IMR-90 (cell line): ENCODE results near the gene HS6ST2. TPM values are rescaled to one million over a fixed set of nuclear protein-coding genes. Genes with fewer than 3 reads are reported as not detected.

Source experiments
- ATAC-seq: fragments of 200-7000 bp; cut with Tn5 transposase; 2 replicates; pipeline ENCODE4 v1.9.1; 2020; ENCODE audit warnings: low read depth, mild to moderate bottlenecking, moderate library complexity
- BruUV-seq: library from RNA; stranded (reverse); fragments of 400-500 nt; replicated peaks from 2 replicates; lab custom pipeline; 2021; lab: Mats Ljungman, UMichigan
- CTCF ChIA-PET: fragments of 300-600 bp; formaldehyde crosslinking; extraction: SDS; loops from one replicate; lab custom pipeline; 2021; ENCODE audit warnings: antibody characterized with exemption; lab: Yijun Ruan, JAX
- POLR2A ChIA-PET: fragments of 300-600 bp; sonication (Branson Sonifier 250); formaldehyde crosslinking; loops from one replicate; lab custom pipeline; 2022; ENCODE audit warnings: antibody characterized with exemption; ENCODE audit not compliant: unreplicated experiment; lab: Charles Lee
- DNase-seq: peaks from one replicate; pipeline ENCODE4 v3.0.0; 2013
- H2AFZ ChIP-seq: replicated peaks from 2 replicates; pipeline ENCODE3; 2013; ENCODE audit warnings: low read length, mild to moderate bottlenecking; ENCODE audit not compliant: poor library complexity
- H2AK5ac ChIP-seq: 2 replicates; pipeline ENCODE4 v1.6.1; 2013; ENCODE audit warnings: low read depth, low read length, inconsistent platforms
- H2AK9ac ChIP-seq: replicated peaks from 2 replicates; pipeline ENCODE3; 2013; ENCODE audit warnings: mild to moderate bottlenecking, low read depth, low read length, moderate library complexity; ENCODE audit not compliant: poor library complexity
- H2BK120ac ChIP-seq: 2 replicates; pipeline ENCODE4 v1.6.1; 2013; ENCODE audit warnings: low read depth, low read length, inconsistent platforms
- H2BK15ac ChIP-seq: 3 replicates; pipeline ENCODE4 v1.6.1; 2013; ENCODE audit warnings: low read depth, low read length, inconsistent platforms
- H2BK20ac ChIP-seq: 2 replicates; pipeline ENCODE4 v1.6.1; 2013; ENCODE audit warnings: low read depth, mild to moderate bottlenecking, inconsistent platforms, low read length, moderate library complexity
- H2BK5ac ChIP-seq: 2 replicates; pipeline ENCODE4 v1.6.1; 2013; ENCODE audit warnings: mild to moderate bottlenecking, low read depth, low read length, inconsistent platforms; ENCODE audit not compliant: poor library complexity, severe bottlenecking
- H3K14ac ChIP-seq: replicated peaks from 2 replicates; pipeline ENCODE4 v1.6.1; 2013; ENCODE audit warnings: low read depth, low read length, inconsistent platforms
- H3K18ac ChIP-seq: 2 replicates; pipeline ENCODE4 v1.6.1; 2013; ENCODE audit warnings: low read depth, low read length, control low read depth
- H3K23ac ChIP-seq: 2 replicates; pipeline ENCODE4 v1.6.1; 2013; ENCODE audit warnings: low read depth, low read length, inconsistent platforms
- H3K27ac ChIP-seq: 2 replicates; pipeline ENCODE4 v1.5.1; 2013; ENCODE audit warnings: mild to moderate bottlenecking, control low read depth, low read length; ENCODE audit not compliant: insufficient read depth
- H3K27me3 ChIP-seq: 2 replicates; pipeline ENCODE4 v1.6.1; 2013; ENCODE audit warnings: low read length; ENCODE audit not compliant: control insufficient read depth, insufficient read depth
- H3K36me3 ChIP-seq: 2 replicates; pipeline ENCODE4 v1.6.1; 2013; ENCODE audit warnings: low read length, mixed read lengths; ENCODE audit not compliant: control insufficient read depth, insufficient read depth
- H3K4ac ChIP-seq: 2 replicates; pipeline ENCODE4 v1.6.1; 2013; ENCODE audit warnings: low read depth, low read length, inconsistent platforms
- H3K4me1 ChIP-seq: 2 replicates; pipeline ENCODE4 v1.6.1; 2013; ENCODE audit warnings: low read length, mixed read lengths; ENCODE audit not compliant: control insufficient read depth, insufficient read depth
- H3K4me2 ChIP-seq: 2 replicates; pipeline ENCODE4 v1.6.1; 2013; ENCODE audit warnings: low read depth, mild to moderate bottlenecking, control low read depth, low read length, moderate library complexity
- H3K4me3 ChIP-seq: 2 replicates; pipeline ENCODE4 v1.5.1; 2013; ENCODE audit warnings: low read depth, mild to moderate bottlenecking, control low read depth, low read length, moderate library complexity; ENCODE audit not compliant: insufficient read depth
- H3K56ac ChIP-seq: 2 replicates; pipeline ENCODE4 v1.6.1; 2013; ENCODE audit warnings: low read length, inconsistent platforms; ENCODE audit not compliant: insufficient read depth; ENCODE audit errors: extremely low read depth
- H3K79me1 ChIP-seq, 2 experiments: 2 replicates each; pipeline ENCODE4 v1.6.1; 2013; ENCODE audit warnings: low read length in 2 of 2, inconsistent platforms in 1 of 2, low read depth in 1 of 2
- H3K9ac ChIP-seq: 2 replicates; pipeline ENCODE4 v1.6.1; 2013; ENCODE audit warnings: low read depth, low read length, control low read depth
- H3K9me1 ChIP-seq: 2 replicates; pipeline ENCODE4 v1.6.1; 2013; ENCODE audit warnings: low read length, inconsistent platforms; ENCODE audit not compliant: insufficient read depth
- H3K9me3 ChIP-seq: 2 replicates; pipeline ENCODE4 v1.6.1; 2013; ENCODE audit warnings: low read length; ENCODE audit not compliant: control insufficient read depth, insufficient read depth
- H4K20me1 ChIP-seq: 2 replicates; pipeline ENCODE4 v1.6.1; 2013; ENCODE audit warnings: low read length, inconsistent platforms; ENCODE audit not compliant: insufficient read depth
- H4K5ac ChIP-seq: 2 replicates; pipeline ENCODE4 v1.6.1; 2013; ENCODE audit warnings: mild to moderate bottlenecking, low read depth, low read length, control low read depth
- H4K8ac ChIP-seq, 2 experiments: 2 replicates each; pipeline ENCODE4 v1.6.1; 2013; ENCODE audit warnings: low read depth in 2 of 2, low read length in 2 of 2, control low read depth in 1 of 2, inconsistent platforms in 1 of 2
- H4K91ac ChIP-seq: 2 replicates; pipeline ENCODE4 v1.6.1; 2013; ENCODE audit warnings: low read depth, low read length, inconsistent platforms; ENCODE audit not compliant: insufficient read depth
- CHD1 ChIP-seq: IDR thresholded peaks from 2 replicates; pipeline ENCODE4 v1.6.1; 2012; ENCODE audit warnings: low read depth, low read length, improper control_type of control experiment
- MAFK ChIP-seq: IDR thresholded peaks from 2 replicates; pipeline ENCODE4 v1.6.1; 2012; ENCODE audit warnings: low read depth, low read length, improper control_type of control experiment
- RCOR1 ChIP-seq: IDR thresholded peaks from 2 replicates; pipeline ENCODE4 v1.6.1; 2012; ENCODE audit warnings: mild to moderate bottlenecking, low read length, improper control_type of control experiment; ENCODE audit not compliant: insufficient replicate concordance
- RFX5 ChIP-seq: IDR thresholded peaks from 2 replicates; pipeline ENCODE4 v1.8.0; 2012; ENCODE audit warnings: low read depth, mild to moderate bottlenecking, low read length, moderate library complexity
- SMC3 ChIP-seq: fragments of 150-350 bp; IDR thresholded peaks from 2 replicates; pipeline ENCODE4 v1.6.1; 2016; ENCODE audit warnings: low read depth, mild to moderate bottlenecking, antibody characterized with exemption, low read length, moderate library complexity
- WGBS, 2 experiments: methylation state at CpG; one replicate each; pipeline versions ENCODE4 v1.1.5 to v1.1.7; 2013; ENCODE audit warnings: missing lambda C conversion rate in 2 of 2; ENCODE audit not compliant: insufficient read length in 1 of 2; ENCODE audit errors: extremely low coverage in 2 of 2; 5-methylcytosine and 5-hydroxymethylcytosine counted together
- dilution Hi-C: fragments of 300-500 bp; cut with HindIII; formaldehyde crosslinking; loops from one replicate; pipeline ENCODE4 v1.14.3; 2018; ENCODE audit warnings: low sequenced_read_pairs; ENCODE audit not compliant: unreplicated experiment
- in situ Hi-C: fragments of 300-500 bp; cut with MboI; formaldehyde crosslinking; loops from 3 replicates; pipeline ENCODE4 v1.14.3; 2019; ENCODE audit warnings: low sequenced_read_pairs, inconsistent platforms, mixed read lengths
- intact Hi-C: fragments of 100-400 bp; cut with micrococcal nuclease; formaldehyde crosslinking; loops from 2 replicates; pipeline ENCODE4 v1.10.0; 2022
- polyA plus RNA-seq, 3 experiments: library from polyadenylated mRNA; depleted of rRNA; stranded (reverse); fragments of >200 nt; gene quantifications; 2 replicates each; pipeline ENCODE4 v1.2.3, GENCODE V29; 2012; ENCODE audit warnings: low replicate concordance in 1 of 3
- total RNA-seq: library from RNA; depleted of rRNA; stranded (reverse); fragments of >200 nt; gene quantifications from 2 replicates; pipeline ENCODE4 v1.2.3, GENCODE V29; 2012

Gene HS6ST2
- total and polyA plus RNA-seq, 2 of the 4 experiments (the other 2 are of a cell fraction) = not detected

- H2AK5ac ChIP-seq = no peak overlapping the region
- no peak overlapping the region for H4K5ac ChIP-seq
- H3K4ac ChIP-seq = no peak overlapping the region
- H4K91ac ChIP-seq = no peak overlapping the region
- ChIA-PET CTCF (no interaction called here), POLR2A (no interaction called here)
- H2BK120ac ChIP-seq = no peak overlapping the region
- H3K14ac ChIP-seq = no peak overlapping the region
- no peak overlapping the region for H2AK9ac ChIP-seq
- peaks cover 2% of the 10 kb centered on the region for H3K27me3 ChIP-seq
- no peaks in the 10 kb centered on the region for H3K4me1 ChIP-seq
- no peaks in the 10 kb centered on the region for H3K9me3 ChIP-seq
- no peak overlapping the region for H3K9ac ChIP-seq
- no TSS peak for BruUV-seq
- H2BK15ac ChIP-seq = no peak overlapping the region
- no peak overlapping the region for H3K4me3 ChIP-seq
- no peak overlapping the region for H4K8ac ChIP-seq
- no peaks in the 10 kb centered on the region for H3K36me3 ChIP-seq
- TF ChIP-seq MAFK = no peak
- no peak for TF ChIP-seq RCOR1
- no peak for TF ChIP-seq SMC3
- no peak for TF ChIP-seq RFX5
- TF ChIP-seq CHD1 = no peak
- H3K9me1 ChIP-seq = no peaks in the 10 kb centered on the region
- ATAC-seq = no peak
- H3K56ac ChIP-seq = no peak overlapping the region
- in situ Hi-C loops = no loop called here
- no CpG with 5 or more reads among the region's 1 CpG for WGBS, 2 experiments
- no peak overlapping the region for H3K27ac ChIP-seq
- H3K23ac ChIP-seq = no peak overlapping the region
- intact Hi-C loops = no loop called here
- H2BK20ac ChIP-seq = no peak overlapping the region
- no peak for DNase-seq
- no peaks in the 10 kb centered on the region for H4K20me1 ChIP-seq
- H3K18ac ChIP-seq = no peak overlapping the region
- no peak overlapping the region for H2AFZ ChIP-seq
- no peak overlapping the region for H2BK5ac ChIP-seq
- dilution Hi-C loops = no loop called here
- no peak overlapping the region for H3K4me2 ChIP-seq
- no peaks in the 10 kb centered on the region for H3K79me1 ChIP-seq
Observed at GRCh38 chrX:132744470-132744869, 214.0 kb downstream of the HS6ST2 start.
